ENCODE results near the gene YJU2. TPM values are rescaled to one million over a fixed set of nuclear protein-coding genes. Genes with fewer than 3 reads are reported as not detected.

Gene YJU2
- total RNA-seq, result 10 to 100 TPM; 10.7 to 21.5 (median 17.5) TPM

DNA sequence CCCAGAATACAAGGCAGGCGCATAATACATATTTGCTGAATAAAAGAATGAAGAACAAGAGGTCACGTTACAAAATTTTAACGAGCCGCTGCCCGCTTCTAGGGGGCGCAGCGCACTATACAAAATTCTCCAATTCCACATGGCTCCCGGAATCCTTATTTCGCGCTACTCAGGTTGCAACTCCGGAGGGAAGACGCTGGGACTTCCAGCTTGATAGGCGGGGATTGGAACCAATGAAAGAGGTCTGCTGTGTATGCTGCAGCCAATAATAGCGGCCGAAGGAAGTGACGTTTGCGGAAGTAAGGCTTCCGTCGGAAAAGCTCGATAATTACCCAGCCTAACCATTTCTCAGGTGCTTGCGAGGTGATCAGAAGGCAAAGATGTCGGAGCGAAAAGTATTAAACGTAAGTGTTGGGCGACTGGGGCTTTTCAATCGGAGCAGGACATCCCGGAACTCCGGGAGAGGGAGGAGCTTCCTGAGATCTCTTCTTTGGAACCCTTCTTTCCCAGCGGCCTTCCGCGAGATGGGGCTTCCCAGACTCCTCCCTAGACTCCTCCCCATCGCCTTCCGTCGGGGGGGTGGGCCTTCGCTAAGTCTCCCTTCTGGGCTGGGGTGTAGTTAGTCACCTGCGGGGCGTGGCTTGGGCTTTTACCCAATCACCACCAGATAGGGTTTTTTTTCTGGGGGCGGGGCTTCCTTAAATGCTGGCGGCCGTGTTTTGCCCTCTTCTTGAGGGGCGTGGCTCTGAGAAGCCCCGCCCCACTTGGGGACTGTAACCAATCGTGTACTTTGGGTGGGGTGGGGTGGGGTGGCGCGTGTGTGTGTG, at the start of gene YJU2:
Gene YJU2, plus strand, starts transcription at position 314 of the 827 bp plus-strand sequence. Its CDS starts 67 bp downstream, at position 381.
- TF ChIP-seq, protein P1, sequence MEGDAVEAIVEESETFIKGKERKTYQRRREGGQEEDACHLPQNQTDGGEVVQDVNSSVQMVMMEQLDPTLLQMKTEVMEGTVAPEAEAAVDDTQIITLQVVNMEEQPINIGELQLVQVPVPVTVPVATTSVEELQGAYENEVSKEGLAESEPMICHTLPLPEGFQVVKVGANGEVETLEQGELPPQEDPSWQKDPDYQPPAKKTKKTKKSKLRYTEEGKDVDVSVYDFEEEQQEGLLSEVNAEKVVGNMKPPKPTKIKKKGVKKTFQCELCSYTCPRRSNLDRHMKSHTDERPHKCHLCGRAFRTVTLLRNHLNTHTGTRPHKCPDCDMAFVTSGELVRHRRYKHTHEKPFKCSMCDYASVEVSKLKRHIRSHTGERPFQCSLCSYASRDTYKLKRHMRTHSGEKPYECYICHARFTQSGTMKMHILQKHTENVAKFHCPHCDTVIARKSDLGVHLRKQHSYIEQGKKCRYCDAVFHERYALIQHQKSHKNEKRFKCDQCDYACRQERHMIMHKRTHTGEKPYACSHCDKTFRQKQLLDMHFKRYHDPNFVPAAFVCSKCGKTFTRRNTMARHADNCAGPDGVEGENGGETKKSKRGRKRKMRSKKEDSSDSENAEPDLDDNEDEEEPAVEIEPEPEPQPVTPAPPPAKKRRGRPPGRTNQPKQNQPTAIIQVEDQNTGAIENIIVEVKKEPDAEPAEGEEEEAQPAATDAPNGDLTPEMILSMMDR (IDR thresholded peaks at IDR 0.05; ENCODE audit: low read depth), result no peak

DNA sequence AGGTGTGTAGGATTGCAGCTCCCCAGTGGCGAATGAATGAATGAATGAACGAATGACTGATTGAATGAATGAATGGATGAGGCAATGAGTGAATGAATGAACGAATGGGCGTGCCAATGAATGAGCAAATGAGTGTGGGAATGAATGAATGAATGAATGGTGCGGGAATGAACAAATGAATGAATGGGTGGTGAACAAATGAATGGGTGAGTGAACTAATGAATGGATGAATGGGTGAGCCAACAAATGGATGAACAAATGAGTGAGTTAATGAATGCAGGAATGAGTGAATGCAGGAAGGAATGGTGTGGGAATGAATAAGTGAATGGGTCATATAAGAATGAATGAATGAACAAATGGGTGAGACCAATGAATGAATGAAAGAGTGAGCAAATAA, 49.7 kb upstream of the YJU2 start:
- TF ChIP-seq, protein P1 (IDR thresholded peaks at IDR 0.05; ENCODE audit: low read depth), result no peak

DNA sequence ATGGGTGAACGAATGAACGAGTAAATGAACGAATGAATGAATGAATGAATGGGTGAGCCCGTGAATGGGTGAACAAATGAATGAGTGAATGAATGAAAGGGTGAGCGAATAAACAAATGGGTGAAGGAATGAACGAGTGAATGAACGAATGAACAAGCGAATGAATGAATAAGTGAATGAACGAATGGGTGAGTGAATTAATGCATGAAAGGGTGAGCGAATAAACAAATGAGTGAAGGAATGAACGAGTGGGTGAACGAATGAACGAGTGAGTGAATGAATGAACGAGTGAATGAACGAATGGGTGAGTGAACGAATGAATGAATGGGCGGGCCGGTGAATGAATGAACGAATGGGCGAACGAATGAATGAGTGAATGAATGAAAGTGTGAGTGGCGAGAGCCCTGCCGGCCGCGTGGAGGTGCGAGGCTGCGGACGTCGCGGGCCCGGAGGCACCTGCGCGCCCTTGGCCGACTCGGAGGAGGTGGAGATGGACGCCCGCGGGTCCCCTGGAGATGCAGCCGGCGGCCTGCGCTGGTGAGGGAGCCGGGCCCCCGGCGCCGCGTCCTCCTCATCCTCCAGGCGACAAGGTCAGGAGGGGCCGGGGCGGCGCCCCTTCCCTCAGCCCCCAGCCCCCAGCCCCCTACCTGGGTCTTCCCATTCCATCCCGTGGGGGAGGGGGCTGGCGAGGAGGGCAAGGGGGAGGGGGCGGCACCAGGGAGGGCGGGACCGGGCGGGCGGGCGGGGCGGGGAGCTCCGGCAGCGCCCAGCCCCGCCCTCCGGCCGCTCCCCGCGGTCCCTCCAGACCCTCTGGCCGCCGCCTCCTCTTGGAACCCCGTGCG, 49.0 kb upstream of the YJU2 start:
- TF ChIP-seq, protein P1 (IDR thresholded peaks at IDR 0.05; ENCODE audit: low read depth), result no peak

DNA sequence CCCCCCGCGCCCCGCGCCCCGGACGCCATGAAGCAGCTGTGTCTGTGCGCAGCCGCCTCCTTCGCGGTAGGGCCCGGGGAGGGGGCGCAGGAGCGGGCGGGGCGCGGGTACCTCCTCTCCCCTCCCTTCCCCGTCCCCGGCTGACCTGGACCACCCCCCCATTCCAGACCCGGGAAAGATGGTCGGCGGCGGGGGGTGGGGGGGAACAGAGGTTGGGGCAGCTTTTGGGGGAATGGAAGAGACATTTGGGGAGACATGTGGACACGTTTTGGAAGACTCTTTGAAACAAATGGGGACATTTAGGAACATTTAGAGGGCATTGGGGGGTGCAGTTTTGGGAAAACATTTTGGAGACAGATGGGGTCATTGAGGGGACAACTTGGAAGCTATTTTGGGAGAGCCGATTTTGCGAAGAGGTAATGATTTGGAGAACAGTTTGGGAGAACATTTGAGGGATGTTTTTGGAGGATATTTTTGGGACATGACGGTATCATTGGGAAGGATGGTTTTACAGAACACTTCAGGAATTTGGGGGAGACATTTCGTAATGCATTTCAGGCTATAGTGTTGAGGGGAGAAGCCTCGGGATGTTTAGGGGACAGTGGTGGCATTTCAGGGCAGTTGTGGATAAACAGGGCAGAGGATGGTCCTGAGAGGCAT, 48.3 kb upstream of the YJU2 start:
- TF ChIP-seq, protein P1 (IDR thresholded peaks at IDR 0.05; ENCODE audit: low read depth), result no peak

DNA sequence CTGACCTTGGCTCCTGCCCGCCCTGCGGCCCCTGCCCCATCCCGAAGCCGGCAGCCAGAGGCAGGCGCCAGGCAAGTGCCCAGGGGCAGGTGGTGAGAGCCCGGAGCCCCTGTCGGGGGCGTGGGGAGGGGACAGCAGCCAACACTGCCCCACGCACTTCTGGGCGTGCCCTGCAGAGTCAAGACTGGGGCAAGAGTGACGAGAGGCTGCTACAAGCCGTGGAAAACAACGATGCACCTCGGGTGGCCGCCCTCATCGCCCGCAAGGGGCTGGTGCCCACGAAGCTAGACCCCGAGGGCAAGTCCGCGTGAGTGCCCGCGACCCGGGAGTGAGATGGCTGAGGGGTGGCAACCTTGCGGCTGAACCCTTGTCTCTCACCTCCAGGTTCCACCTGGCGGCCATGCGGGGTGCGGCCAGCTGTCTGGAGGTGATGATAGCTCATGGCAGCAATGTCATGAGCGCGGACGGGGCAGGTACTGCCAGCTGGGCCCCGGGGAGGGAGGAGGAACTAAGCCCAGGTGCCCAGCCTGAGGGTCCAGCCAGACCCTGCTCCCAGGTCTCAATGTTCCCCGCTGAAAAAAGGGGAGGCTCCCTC, 47.1 kb upstream of the YJU2 start:
- TF ChIP-seq, protein P1 (IDR thresholded peaks at IDR 0.05; ENCODE audit: low read depth), result no peak

DNA sequence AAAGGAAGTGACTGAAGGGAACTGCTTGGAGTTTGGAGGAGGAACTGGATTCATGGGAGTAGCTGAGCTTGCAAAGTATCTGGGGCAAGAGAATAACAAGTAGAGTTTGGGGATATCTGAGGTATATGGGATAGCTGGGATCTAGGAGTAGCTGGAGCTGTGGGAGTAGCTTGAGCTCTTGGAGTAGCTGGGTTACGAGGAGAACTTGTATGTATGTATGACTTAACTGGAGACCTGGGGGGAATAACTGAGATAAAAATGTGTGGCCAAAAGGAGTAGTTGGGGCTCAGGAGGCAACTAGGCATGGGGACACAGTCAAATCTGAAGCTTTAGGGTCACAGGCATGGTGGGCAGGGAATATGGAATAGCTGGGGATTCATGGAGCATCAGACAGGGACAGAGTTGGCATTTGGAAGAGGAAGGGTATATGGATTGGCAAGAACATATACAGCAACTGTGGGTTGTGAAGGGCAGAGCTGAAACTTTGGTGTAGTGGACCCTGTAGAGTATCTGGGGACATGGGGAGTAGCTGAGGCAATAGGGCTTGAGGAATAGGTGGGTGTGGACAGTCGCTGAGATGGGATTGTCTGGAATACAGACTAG, 45.8 kb upstream of the YJU2 start:
- TF ChIP-seq, protein P1 (IDR thresholded peaks at IDR 0.05; ENCODE audit: low read depth), result no peak
